ENCODE measurements around the gene CYTH2.

The CYTH2 gene

GRCh38 chr19:48489608-48490216 lies 20.5 kb downstream of the CYTH2 start:
- TF ChIP-seq CTCF (conservative IDR thresholded peaks at IDR 0.05; ENCODE audit: low read depth, low read length): peak; percentile 94
- H3K4me3 ChIP-seq (ENCODE audit: low read length): no peak overlapping the region
- DNase-seq (ENCODE audit: low read depth): no peak

GRCh38 chr19:48490981-48491792 lies 22.0 kb downstream of the CYTH2 start:
- TF ChIP-seq CTCF (conservative IDR thresholded peaks at IDR 0.05; ENCODE audit: low read depth, low read length): no peak
- no peak for DNase-seq (ENCODE audit: low read depth)
- peak overlapping the region; percentile 18 for H3K4me3 ChIP-seq (ENCODE audit: low read length)

- no peak for TF ChIP-seq CTCF (conservative IDR thresholded peaks at IDR 0.05; ENCODE audit: low read depth, low read length)
- no peak overlapping the region for H3K4me3 ChIP-seq (ENCODE audit: low read length)
- DNase-seq (ENCODE audit: low read depth): no peak
Measured at GRCh38 chr19:48491793-48492123, 22.6 kb downstream of the CYTH2 start.

- peak overlapping the region; percentile 59 for H3K4me3 ChIP-seq (ENCODE audit: low read length)
- peak; percentile 91 for DNase-seq (ENCODE audit: low read depth)
- TF ChIP-seq CTCF (conservative IDR thresholded peaks at IDR 0.05; ENCODE audit: low read depth, low read length): no peak
Measured at GRCh38 chr19:48492925-48493717, 24.0 kb downstream of the CYTH2 start.

- no peak for TF ChIP-seq CTCF (conservative IDR thresholded peaks at IDR 0.05; ENCODE audit: low read depth, low read length)
- no peak for DNase-seq (ENCODE audit: low read depth)
- peak overlapping the region; percentile 59 for H3K4me3 ChIP-seq (ENCODE audit: low read length)
Measured at GRCh38 chr19:48493718-48494401, 24.7 kb downstream of the CYTH2 start.

- no peak overlapping the region for H3K4me3 ChIP-seq (ENCODE audit: low read length)
- DNase-seq (ENCODE audit: low read depth): no peak
- TF ChIP-seq CTCF (conservative IDR thresholded peaks at IDR 0.05; ENCODE audit: low read depth, low read length): no peak
Measured at GRCh38 chr19:48495396-48495795, 26.2 kb downstream of the CYTH2 start.
